Measurements from ENCODE around the gene VSTM1.

VSTM1 gene

GRCh38 chr19:54002495-54003315 is 61.0 kb downstream of the VSTM1 start:
- DNase-seq (ENCODE audit: low spot score) = no peak
- in situ Hi-C loops (cut with MboI; ENCODE audit: low sequenced_read_pairs, unreplicated experiment) = no loop called here
- TF ChIP-seq, protein P1, sequence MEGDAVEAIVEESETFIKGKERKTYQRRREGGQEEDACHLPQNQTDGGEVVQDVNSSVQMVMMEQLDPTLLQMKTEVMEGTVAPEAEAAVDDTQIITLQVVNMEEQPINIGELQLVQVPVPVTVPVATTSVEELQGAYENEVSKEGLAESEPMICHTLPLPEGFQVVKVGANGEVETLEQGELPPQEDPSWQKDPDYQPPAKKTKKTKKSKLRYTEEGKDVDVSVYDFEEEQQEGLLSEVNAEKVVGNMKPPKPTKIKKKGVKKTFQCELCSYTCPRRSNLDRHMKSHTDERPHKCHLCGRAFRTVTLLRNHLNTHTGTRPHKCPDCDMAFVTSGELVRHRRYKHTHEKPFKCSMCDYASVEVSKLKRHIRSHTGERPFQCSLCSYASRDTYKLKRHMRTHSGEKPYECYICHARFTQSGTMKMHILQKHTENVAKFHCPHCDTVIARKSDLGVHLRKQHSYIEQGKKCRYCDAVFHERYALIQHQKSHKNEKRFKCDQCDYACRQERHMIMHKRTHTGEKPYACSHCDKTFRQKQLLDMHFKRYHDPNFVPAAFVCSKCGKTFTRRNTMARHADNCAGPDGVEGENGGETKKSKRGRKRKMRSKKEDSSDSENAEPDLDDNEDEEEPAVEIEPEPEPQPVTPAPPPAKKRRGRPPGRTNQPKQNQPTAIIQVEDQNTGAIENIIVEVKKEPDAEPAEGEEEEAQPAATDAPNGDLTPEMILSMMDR (IDR thresholded peaks at IDR 0.05; ENCODE audit: borderline replicate concordance, control extremely low read depth, extremely low read depth, insufficient read depth, missing control alignments) = no peak

DNA sequence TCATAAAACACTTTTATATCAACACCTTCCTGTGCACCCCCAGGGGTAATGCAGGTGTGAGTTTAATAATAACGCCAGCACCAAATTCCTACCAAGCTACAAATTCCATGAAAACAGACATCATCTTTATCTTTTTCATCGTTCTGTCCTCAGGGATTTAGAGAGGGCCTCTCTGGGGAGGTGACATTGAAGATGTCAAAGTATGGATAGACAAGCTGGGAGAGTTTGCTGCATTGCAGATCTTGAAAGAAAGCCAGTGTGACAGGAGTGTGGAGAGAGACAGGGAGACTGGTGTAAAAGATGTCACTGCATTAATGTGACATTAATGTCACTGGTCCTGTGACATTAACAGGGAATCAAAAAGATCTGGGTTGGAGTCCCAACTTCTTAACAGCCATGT is 62.2 kb downstream of the VSTM1 start:
- TF ChIP-seq, protein P1 (IDR thresholded peaks at IDR 0.05; ENCODE audit: borderline replicate concordance, control extremely low read depth, extremely low read depth, insufficient read depth, missing control alignments) = no peak
- no peak for DNase-seq (ENCODE audit: low spot score)
- in situ Hi-C loops (cut with MboI; ENCODE audit: low sequenced_read_pairs, unreplicated experiment) = no loop called here

DNA sequence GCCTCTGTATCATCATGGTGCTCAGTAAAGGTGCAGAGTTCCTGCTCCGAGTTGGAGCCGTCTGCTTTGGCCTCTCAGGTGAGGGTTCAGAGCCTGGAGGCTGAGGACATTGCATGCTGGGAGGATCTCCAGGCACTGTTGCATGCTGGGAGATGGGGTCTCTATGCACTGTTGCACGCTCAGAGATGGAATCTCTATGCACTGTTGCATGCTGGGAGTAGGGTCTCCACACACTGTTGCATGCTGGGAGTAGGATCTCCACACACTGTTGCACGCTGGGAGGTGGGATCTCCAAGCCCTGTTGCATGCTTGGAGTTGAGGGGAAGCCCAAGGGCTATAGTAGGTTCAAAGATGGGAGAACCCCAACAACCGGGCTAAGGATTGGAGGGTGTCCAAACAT is 64.0 kb downstream of the VSTM1 start:
- in situ Hi-C loops (cut with MboI; ENCODE audit: low sequenced_read_pairs, unreplicated experiment) = no loop called here
- DNase-seq (ENCODE audit: low spot score) = no peak
- TF ChIP-seq, protein P1 (IDR thresholded peaks at IDR 0.05; ENCODE audit: borderline replicate concordance, control extremely low read depth, extremely low read depth, insufficient read depth, missing control alignments) = no peak

DNA sequence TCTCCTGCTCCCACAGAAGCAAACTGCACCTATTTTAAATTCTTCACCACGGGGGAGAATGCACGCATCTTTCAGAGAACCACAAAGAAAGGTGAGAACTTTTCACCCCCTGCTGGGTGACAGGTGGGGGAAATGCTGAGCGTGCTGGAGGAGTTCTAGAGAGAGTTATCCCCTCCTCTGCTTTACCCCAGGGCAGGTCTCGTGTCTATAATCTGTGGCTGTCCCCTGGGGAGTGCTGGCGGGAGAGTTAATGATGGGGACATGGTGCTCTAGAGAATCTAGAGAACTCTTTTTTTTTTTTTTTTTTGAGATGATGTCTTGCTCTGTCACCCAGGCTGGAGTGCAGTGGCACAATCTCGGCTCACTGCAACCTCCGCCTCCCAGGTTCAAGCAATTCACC is 65.5 kb downstream of the VSTM1 start:
- TF ChIP-seq, protein P1 (IDR thresholded peaks at IDR 0.05; ENCODE audit: borderline replicate concordance, control extremely low read depth, extremely low read depth, insufficient read depth, missing control alignments) = no peak
- in situ Hi-C loops (cut with MboI; ENCODE audit: low sequenced_read_pairs, unreplicated experiment) = no loop called here
- DNase-seq (ENCODE audit: low spot score) = no peak

GRCh38 chr19:53994811-53995210 is 68.9 kb downstream of the VSTM1 start:
- TF ChIP-seq, protein P1 (IDR thresholded peaks at IDR 0.05; ENCODE audit: borderline replicate concordance, control extremely low read depth, extremely low read depth, insufficient read depth, missing control alignments) = no peak
- in situ Hi-C loops (cut with MboI; ENCODE audit: low sequenced_read_pairs, unreplicated experiment) = no loop called here
- no peak for DNase-seq (ENCODE audit: low spot score)

- no peak for DNase-seq (ENCODE audit: low spot score)
- in situ Hi-C loops (cut with MboI; ENCODE audit: low sequenced_read_pairs, unreplicated experiment) = no loop called here
- TF ChIP-seq, protein P1 (IDR thresholded peaks at IDR 0.05; ENCODE audit: borderline replicate concordance, control extremely low read depth, extremely low read depth, insufficient read depth, missing control alignments) = no peak
These were observed 70.2 kb downstream of the VSTM1 start for GRCh38 chr19:53993448-53993847.
